Measurements from ENCODE around the gene TBCA.

Gene TBCA

GRCh38 chr5:77797136-77797535, 21.0 kb upstream of the TBCA start:
- TF ChIP-seq, protein P1, sequence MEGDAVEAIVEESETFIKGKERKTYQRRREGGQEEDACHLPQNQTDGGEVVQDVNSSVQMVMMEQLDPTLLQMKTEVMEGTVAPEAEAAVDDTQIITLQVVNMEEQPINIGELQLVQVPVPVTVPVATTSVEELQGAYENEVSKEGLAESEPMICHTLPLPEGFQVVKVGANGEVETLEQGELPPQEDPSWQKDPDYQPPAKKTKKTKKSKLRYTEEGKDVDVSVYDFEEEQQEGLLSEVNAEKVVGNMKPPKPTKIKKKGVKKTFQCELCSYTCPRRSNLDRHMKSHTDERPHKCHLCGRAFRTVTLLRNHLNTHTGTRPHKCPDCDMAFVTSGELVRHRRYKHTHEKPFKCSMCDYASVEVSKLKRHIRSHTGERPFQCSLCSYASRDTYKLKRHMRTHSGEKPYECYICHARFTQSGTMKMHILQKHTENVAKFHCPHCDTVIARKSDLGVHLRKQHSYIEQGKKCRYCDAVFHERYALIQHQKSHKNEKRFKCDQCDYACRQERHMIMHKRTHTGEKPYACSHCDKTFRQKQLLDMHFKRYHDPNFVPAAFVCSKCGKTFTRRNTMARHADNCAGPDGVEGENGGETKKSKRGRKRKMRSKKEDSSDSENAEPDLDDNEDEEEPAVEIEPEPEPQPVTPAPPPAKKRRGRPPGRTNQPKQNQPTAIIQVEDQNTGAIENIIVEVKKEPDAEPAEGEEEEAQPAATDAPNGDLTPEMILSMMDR (IDR thresholded peaks at IDR 0.05) = no peak
- DNase-seq (ENCODE audit: low spot score) = no peak
- no peak overlapping the region for H3K27ac ChIP-seq

DNA sequence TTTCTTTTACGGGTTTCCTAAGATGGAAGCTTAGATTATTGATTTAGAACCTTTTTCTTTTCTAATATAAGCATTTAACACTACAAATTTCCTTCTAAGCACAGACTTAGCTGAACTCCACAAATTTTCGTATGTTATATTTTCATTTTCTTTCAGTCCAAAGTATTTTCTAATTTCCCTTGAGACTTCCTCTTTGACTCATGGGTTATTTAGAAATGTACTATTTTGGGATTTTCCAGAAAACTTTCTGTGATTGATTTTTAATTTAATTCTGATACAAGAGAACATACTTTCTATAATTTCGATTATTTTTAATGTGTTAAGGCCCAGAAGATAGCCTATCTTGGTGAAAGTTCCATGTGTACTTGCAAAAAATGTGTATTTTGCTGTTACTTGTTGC, 19.7 kb upstream of the TBCA start:
- TF ChIP-seq, protein P1 (IDR thresholded peaks at IDR 0.05) = no peak
- no peak overlapping the region for H3K27ac ChIP-seq
- H3K4me3 ChIP-seq = no peak overlapping the region
- no peak for DNase-seq (ENCODE audit: low spot score)

More at GRCh38 chr5:77797136-77797535, 21.0 kb upstream of the TBCA start:
- no peak overlapping the region for H3K4me3 ChIP-seq

DNA sequence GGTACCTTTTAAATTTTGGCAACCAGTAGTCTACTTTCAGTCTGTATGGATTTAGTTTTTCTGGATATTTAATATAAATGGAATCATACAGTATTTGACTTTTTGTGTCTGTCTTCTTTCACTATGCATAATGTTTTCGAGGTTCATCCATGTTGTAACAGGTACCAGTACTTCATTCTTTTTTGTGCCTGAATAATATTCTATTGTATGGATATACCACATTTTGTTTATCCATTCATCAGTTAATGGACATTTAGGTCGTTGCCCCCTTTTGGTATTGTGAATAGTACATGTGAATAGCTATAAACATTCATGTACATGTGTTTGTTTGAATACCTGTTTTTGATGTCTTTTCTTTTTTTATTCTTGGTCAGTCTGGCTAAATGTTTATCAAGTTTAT, 19.1 kb upstream of the TBCA start:
- H3K4me3 ChIP-seq = no peak overlapping the region
- no peak overlapping the region for H3K27ac ChIP-seq
- no peak for DNase-seq (ENCODE audit: low spot score)
- TF ChIP-seq, protein P1 (IDR thresholded peaks at IDR 0.05) = no peak

- TF ChIP-seq, protein P1 (IDR thresholded peaks at IDR 0.05) = no peak
- H3K27ac ChIP-seq = no peak overlapping the region
- no peak for DNase-seq (ENCODE audit: low spot score)
- no peak overlapping the region for H3K4me3 ChIP-seq
These were observed 15.8 kb upstream of the TBCA start for GRCh38 chr5:77791926-77792325.

GRCh38 chr5:77791356-77791755, 15.2 kb upstream of the TBCA start:
- TF ChIP-seq, protein P1 (IDR thresholded peaks at IDR 0.05) = no peak
- Histone ChIP-seq H3K4me3 (no peak overlapping the region), H3K27ac (no peak overlapping the region)
- no peak for DNase-seq (ENCODE audit: low spot score)

- no peak for DNase-seq (ENCODE audit: low spot score)
- Histone ChIP-seq H3K4me3 (no peak overlapping the region), H3K27ac (no peak overlapping the region)
- TF ChIP-seq, protein P1 (IDR thresholded peaks at IDR 0.05) = no peak
These were observed 9.1 kb upstream of the TBCA start for GRCh38 chr5:77785229-77785628.

DNA sequence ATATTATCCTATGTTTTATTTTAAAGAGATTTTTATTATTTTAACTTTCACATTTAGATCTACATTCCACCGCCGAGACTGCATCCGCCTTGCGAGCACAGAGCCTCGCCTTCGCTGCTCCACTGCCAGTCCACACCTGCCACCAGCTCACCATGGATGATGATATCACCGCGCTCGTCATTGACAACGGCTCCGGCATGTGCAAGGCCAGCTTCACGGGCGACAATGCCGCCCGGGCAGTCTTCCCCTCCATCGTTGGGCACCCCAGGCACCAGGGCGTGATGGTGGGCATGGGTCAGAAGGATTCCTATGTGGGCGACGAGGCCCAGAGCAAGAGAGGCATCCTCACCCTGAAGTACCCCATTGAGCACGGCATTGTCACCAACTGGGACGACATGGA, 8.6 kb upstream of the TBCA start:
- TF ChIP-seq, protein P1 (IDR thresholded peaks at IDR 0.05) = no peak
- Histone ChIP-seq H3K27ac (no peak overlapping the region), H3K4me3 (no peak overlapping the region)
- DNase-seq (ENCODE audit: low spot score) = no peak

Data from coronary artery (tissue), 2 donors.